ENCODE data around the gene NUP58.

Gene NUP58

DNA sequence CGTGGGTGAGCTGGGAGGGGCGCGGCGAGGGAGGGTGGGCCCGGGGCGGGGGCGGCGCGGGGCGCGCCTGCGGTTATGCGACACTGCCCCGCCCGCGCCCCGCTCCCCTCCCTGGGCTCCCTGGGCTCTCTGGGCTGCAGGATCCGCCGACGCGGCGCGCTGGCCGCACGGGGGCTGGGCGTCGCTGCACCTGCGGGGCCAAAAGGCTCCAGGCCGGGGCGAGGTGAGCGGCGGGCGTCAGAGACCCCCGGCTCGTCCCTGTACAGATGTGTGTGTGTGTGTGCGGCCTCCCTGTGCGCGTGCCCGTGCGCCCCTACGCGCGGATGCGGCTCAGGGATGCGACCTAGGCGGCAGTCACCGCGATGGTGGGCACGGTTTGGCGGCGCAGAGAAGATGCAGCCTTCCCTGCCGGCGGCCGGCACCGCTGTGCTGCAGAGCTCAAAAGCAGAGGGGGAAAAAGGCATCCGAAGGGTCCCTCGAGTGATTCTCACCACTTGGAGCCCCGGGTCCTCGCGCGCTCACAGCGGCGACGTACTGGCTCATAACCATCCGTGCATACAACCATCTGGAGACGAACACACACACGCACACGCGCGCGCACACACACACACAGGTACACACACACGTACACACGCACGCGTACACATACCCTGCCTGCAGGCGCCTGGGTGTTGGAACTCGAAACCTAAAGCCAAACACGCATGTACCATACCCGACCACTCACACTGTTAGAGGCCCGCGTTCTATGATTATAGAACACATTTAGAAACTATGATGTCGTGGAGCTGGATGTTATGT is 71.1 kb downstream of the NUP58 start:
- H3K4me3 ChIP-seq (ENCODE audit: low read depth, low read length) = peak overlapping the region; percentile 49
- no peak for DNase-seq (ENCODE audit: low read depth)

DNA sequence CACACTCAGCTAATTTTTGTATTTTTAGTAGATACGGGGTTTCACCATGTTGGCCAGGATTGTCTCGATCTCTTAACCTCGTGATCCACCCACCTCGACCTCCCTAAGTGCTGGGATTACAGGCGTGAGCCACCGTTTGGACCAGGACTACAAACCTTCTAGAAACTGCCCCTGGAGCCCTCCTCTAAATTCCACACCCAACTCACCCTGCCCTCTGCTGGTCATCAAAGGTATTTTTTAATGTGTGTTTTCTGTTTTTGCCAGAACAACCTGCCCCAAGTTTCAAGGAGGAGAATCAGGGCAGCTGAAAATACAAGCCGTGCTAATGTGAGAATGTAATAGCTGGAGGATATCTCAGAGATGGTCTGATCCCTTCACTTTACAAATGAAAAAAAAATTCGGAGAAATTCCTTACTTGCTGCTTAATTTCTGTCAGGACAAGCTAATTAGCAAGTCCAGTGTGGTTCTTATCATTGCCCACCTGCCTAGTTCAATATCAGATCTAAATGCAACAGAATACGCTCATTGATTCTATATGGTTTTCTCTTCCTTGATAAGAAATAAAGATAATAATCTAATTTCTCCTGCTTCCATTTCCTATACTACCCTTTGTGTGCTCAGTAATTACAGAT is 74.4 kb downstream of the NUP58 start:
- DNase-seq (ENCODE audit: low read depth) = no peak

DNA sequence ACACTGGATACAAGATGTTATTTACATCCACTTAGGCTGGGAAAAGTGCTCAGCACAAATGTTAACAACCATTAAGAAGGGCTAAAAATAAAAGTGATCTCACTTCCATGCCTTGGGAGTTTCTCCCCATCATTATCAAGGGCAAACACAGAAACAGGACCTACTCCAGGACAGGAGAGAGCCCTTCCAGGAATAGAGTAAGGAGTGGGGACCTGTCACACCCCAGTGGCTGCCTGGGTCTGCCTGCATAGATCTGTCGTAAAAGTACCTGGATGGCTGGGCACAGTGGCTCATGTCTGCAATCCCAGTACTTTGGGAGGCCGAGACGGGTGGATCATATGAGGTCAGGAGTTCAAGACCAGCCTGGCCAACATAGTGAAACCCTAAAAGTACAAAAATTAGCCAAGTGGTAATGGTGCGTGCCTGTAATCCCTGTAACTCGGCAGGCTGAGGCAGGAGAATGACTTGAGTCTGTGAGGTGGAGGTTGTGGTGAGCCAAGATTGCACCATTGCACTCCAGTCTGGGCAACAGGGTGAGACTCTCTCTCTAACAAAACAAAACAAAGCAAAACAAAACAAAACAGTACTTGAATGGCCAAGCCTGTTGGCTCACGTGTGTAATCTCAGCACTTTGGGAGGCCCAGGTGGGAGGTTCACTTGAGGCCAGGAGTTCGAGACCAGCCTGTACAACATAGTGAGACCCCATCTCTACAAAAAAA is 76.0 kb downstream of the NUP58 start:
- no peak for DNase-seq (ENCODE audit: low read depth)
- no peak overlapping the region for H3K4me3 ChIP-seq (ENCODE audit: low read depth, low read length)

More for the DNA sequence above, 74.4 kb downstream of the NUP58 start:
- H3K4me3 ChIP-seq (ENCODE audit: low read depth, low read length) = no peak overlapping the region

DNA sequence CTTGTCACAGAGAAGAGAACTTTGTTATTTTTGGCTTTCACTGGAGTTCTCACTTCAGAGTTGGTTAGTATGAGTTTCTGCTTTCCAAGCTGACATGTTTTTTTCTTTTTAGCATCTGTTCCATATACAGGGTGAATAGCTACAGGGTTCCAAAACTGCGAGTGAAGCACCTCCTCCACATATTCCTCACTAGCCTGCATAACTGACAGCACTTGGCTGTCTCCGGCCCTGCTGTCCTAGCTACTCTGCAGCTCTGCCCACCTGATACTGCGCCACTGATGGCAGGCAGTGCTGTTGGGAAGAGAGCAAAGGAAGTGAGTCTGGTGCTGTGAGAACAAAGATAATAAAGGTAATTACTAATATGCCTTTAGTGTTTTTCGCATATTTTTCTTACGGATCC is 77.1 kb downstream of the NUP58 start:
- no peak overlapping the region for H3K4me3 ChIP-seq (ENCODE audit: low read depth, low read length)
- DNase-seq (ENCODE audit: low read depth) = no peak

DNA sequence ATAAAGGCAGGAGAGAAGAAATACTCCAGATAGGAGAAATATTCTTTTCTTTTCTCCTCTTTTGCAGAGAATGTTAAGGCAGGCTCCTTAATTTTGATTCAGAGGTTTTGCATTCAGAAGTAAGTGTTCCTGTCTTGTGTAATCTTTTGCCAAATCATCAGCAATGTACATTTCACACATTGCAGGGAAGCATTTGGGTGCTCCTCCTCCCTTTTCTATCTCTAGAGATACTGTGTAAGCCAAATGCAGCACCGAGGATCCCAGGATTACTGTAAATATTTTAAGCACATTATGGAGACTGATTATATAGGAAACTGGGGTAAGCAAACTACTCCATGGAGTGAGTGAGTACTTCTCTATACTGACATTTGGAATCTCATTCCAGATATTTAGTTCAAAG is 77.6 kb downstream of the NUP58 start:
- no peak for DNase-seq (ENCODE audit: low read depth)
- no peak overlapping the region for H3K4me3 ChIP-seq (ENCODE audit: low read depth, low read length)

DNA sequence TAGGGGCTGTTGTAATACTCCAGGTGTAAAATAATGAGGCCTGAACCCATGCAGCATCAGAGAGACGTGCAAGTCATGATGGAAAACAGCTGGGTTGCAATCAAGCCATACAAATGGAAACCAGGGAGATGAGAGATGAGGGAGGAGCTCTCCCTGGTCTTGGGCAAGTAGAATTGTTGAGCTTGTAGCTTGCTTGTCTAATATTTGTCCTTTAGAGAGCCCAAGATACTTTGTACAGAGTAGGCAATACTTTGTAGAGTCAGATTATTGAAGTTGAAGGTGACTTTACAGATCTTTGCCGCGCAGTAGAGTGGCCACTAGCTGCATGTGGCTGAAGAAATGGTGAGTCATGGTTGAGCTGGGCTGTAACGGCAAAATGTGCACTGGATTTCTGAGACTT is 78.7 kb downstream of the NUP58 start:
- no peak for DNase-seq (ENCODE audit: low read depth)
- H3K4me3 ChIP-seq (ENCODE audit: low read depth, low read length) = no peak overlapping the region

DNA sequence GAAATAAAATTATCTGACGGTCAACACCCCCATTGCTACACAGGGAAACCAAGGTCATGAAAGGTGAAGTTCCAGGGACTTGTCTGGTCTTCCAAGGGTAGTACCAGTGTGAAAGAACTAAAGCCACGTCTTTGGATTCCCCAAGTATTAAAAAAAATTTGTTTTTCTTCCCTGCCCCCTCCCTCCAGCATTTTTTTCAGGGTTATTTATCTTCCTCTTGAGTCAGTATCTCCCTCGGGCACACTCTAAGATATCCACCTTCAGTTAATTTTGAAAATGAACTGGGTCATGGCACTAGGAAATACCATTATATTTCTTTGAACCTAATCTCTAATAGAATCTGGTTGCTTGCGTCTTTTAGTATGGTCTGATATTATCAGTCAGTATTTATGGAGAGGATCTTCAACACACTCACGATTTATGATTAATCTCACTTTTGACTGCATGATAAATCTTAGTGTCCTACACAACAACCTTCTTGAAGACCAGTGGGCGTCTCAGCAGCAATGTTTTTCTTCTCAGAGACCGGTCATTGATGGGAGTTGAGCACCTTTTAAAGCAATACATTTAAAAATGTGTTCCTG is 79.4 kb downstream of the NUP58 start:
- no peak for DNase-seq (ENCODE audit: low read depth)
- H3K4me3 ChIP-seq (ENCODE audit: low read depth, low read length) = no peak overlapping the region

DNA sequence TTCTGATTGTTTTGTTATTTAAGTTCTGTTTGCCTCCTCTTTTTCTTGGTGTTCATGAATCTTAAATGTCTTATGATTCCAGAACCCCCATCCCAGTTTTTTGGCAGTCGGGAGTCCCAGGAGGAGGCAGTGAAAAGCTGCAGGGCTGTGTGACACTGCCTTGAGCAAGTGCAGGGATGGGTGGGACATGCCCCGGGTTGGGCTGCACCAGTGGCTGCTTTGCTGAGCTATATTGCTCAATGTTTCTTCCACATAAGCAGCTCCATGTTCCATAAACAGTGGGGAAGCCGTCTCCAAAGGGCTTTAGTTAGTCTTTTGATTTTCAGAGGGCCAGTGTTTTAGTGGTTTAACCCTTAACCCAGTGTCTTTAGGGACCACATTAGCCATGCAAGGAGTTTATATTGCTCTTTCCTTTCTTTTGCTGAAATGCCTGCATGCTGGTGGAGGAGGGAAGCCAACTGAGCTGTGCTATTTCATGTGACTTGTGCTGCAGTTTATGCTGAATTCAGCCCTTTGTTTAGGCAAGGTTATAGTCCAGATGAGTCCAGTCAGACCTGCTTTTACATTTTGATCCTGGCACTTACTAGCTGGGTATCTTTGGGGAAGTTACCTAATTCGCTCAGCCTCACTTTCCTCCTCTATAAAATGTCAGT is 83.5 kb downstream of the NUP58 start:
- H3K4me3 ChIP-seq (ENCODE audit: low read depth, low read length) = no peak overlapping the region
- DNase-seq (ENCODE audit: low read depth) = peak; percentile 7

DNA sequence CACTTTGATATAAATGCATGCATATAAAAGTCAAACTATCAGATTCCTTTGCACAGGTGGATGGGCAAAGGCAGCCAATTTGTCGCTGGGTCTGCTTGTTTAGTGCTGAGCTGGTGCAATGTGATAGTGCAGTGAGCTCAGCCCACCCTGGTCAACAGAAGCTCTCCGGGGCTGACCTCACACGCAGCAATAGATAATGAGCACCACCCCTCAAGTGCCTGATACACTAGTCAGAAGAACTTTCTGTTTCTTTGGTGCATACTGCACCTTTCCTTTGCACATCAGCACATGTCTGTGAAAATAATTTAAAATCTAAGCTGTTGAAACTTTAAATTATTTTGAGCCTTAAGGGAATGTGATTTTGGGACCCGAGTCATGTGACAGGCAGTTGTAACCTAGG is 90.5 kb downstream of the NUP58 start:
- DNase-seq (ENCODE audit: low read depth) = no peak
- H3K4me3 ChIP-seq (ENCODE audit: low read depth, low read length) = no peak overlapping the region
